Heart right ventricle (tissue), 16 donors: ENCODE results near the gene PCDHGA1. TPM values are rescaled to one million over a fixed set of nuclear protein-coding genes. Genes with fewer than 3 reads are reported as not detected.
A peak's percentile ranks its signal among the peaks of the same experiment; 100 is the strongest.

Experiments used
- ATAC-seq, 8 donors: fragments of 200-7000 bp; cut with Tn5 transposase; one replicate each; pipeline ENCODE4 v1.9.1; 2020; ENCODE audit warnings: mild to moderate bottlenecking in 8 of 8, moderate library complexity in 8 of 8, moderate number of reproducible peaks in 1 of 8
- DNase-seq, 2 donors: peaks; one replicate each; pipeline ENCODE4 v3.0.0-alpha.2; 2020
- H3K27ac ChIP-seq, 10 donors: fragments of 200-600 bp; sonication (generic) in 2 of 10; one replicate each; pipeline versions ENCODE4 v1.5.0 to v1.8.0; 2020 to 2022; ENCODE audit warnings: mild to moderate bottlenecking in 3 of 10
- H3K27me3 ChIP-seq, 7 donors: fragments of 200-600 bp; one replicate each; pipeline ENCODE4 v1.8.0; 2021 to 2022; ENCODE audit warnings: mild to moderate bottlenecking in 2 of 7
- H3K36me3 ChIP-seq, 9 donors: fragments of 200-600 bp; sonication (generic) in 1 of 9; one replicate each; pipeline versions ENCODE4 v1.5.0 to v1.8.0; 2020 to 2022; ENCODE audit warnings: mild to moderate bottlenecking in 2 of 9
- H3K4me1 ChIP-seq, 9 donors: fragments of 200-600 bp; sonication (generic) in 1 of 9; one replicate each; pipeline versions ENCODE4 v1.5.0 to v1.8.0; 2020 to 2022; ENCODE audit warnings: mild to moderate bottlenecking in 4 of 9
- H3K4me3 ChIP-seq, 10 donors: fragments of 200-600 bp; sonication (generic) in 2 of 10; one replicate each; pipeline versions ENCODE4 v1.5.0 to v1.8.0; 2020 to 2022; ENCODE audit warnings: mild to moderate bottlenecking in 7 of 10, moderate library complexity in 2 of 10
- H3K9me3 ChIP-seq, 11 donors: fragments of 200-600 bp in 10 of 11; sonication (generic) in 2 of 11; one replicate each; pipeline versions ENCODE4 v1.5.0 to v1.8.0; 2013 to 2022; ENCODE audit warnings: mild to moderate bottlenecking in 2 of 11, control low read depth in 1 of 11, moderate library complexity in 1 of 11
- CTCF ChIP-seq, 9 donors: fragments of 200-600 bp; sonication (generic) in 2 of 9; IDR thresholded peaks; one replicate each; pipeline versions ENCODE4 v1.5.0 to v1.8.0; 2021 to 2022; ENCODE audit warnings: antibody characterized with exemption in 9 of 9, mild to moderate bottlenecking in 5 of 9, moderate library complexity in 1 of 9
- WGBS, 2 donors: extraction: QIAGEN DNeasy Blood & Tissue Kit; methylation state at CpG; one replicate each; pipeline ENCODE4 v1.1.7; 2013; ENCODE audit warnings: inconsistent platforms in 1 of 2; 5-methylcytosine and 5-hydroxymethylcytosine counted together
- intact Hi-C, 10 donors: fragments of 100-400 bp; cut with DNase I; formaldehyde crosslinking; loops; one replicate each; pipeline versions ENCODE4 v1.11.1 to v1.14.2; 2022
- polyA plus RNA-seq, 2 donors: library from polyadenylated mRNA; stranded (reverse); fragments of 200-250 nt; gene quantifications; one replicate each; pipeline ENCODE4 v1.2.3, GENCODE V29; 2013
- total RNA-seq, 10 donors: library from RNA; stranded (reverse); fragmentation: NEBNext Ultra II Directional in 3 of 10; extraction: Animal tissue kit (Norgen Biotek cat#: 25700) in 3 of 10; gene quantifications; one replicate each; pipeline versions ENCODE4 v1.2.1 to v1.2.4, GENCODE V29; 2021 to 2023
- donor health status: Arrhythmogenic right ventricular cardiomyopathy.
- donor health status: ischemic (EF 13 %, LVEDD 7.1; RV severe dilation, severe dysfunction).
- donor health status: healthy with polysubstance abuse.
- donor health status: DM: no; HTN: yes; CAD: no.
- donor health status: DM: no; HTN: no; CAD: no.
- donor health status: ischemic (EF 25% LVEDD 6.9; RV normal size, moderate dysfunction).
- donor health status: ischemic (EF 25% LVEDD 5.7; RV mildly dilated, moderate dysfunction).
- donor health status: healthy.
- donor health status: DM: yes; HTN: yes; CAD: no.
- donor health status: Ischemic cardiomyopathy.
- donor health status: ischemic (EF 35%, LVEDD 5.7; RV mildly dilated, moderate dysfunction).
- donor health status: nonischemic (EF 11% LVEDD 7.7; RV severe dilation, severe dysfunction).
- donor health status: DM: yes; HTN: yes; CAD: no.
- donor health status: PGD.
- donor health status: ischemic (EF 29% LVEDD 5.4; RV normal size, mild dysfunction).
- donor health status: nonischemic (EF 23%, LVEDD 6.1; RV moderate dilation, normal function).

Gene PCDHGA1
- total and polyA plus RNA-seq, 12 donors, result 0.57 to 5.0 (median 2.6) TPM

GRCh38 chr5:141356133-141356532 lies 25.8 kb downstream of the PCDHGA1 start:
- DNase-seq, result no peak
- no peak overlapping the region for H3K4me3 ChIP-seq
- H3K27ac ChIP-seq, result no peak overlapping the region
- intact Hi-C loops, result loop anchor here in 1 of 10 donors (10.0 kb wide), 1 partner anchor 49 kb away; the partner anchor contains the start of genes PCDHGA9 and PCDHGB6
- WGBS, 2 donors, result 67% methylated on average over 5 of the region's 5 CpGs
- no peak for ATAC-seq
- H3K9me3 ChIP-seq, result peaks cover 0 to 98% (median 56%) of the 10 kb centered on the region in 11 donors
- no peak for TF ChIP-seq CTCF (IDR thresholded peaks at IDR 0.05)
- peaks cover 0 to 33% (median 0%) of the 10 kb centered on the region in 9 donors for H3K36me3 ChIP-seq
- H3K4me1 ChIP-seq, result peaks cover 0 to 42% (median 4%) of the 10 kb centered on the region in 9 donors
- peaks cover 0 to 45% (median 0%) of the 10 kb centered on the region in 7 donors for H3K27me3 ChIP-seq

GRCh38 chr5:141356950-141357349 lies 26.6 kb downstream of the PCDHGA1 start:
- Histone ChIP-seq H3K27me3 (peaks cover 0 to 48% (median 0%) of the 10 kb centered on the region in 7 donors), H3K4me1 (peaks cover 0 to 42% (median 4%) of the 10 kb centered on the region in 9 donors), H3K36me3 (peaks cover 0 to 24% (median 0%) of the 10 kb centered on the region in 9 donors), H3K27ac (no peak overlapping the region), H3K9me3 (peaks cover 0 to 100% (median 55%) of the 10 kb centered on the region in 11 donors), H3K4me3 (no peak overlapping the region)
- intact Hi-C loops, result loop anchor here in 1 of 10 donors (10.0 kb wide), 1 partner anchor 48 kb away; the partner anchor contains the start of genes PCDHGA9 and PCDHGB6
- TF ChIP-seq CTCF (IDR thresholded peaks at IDR 0.05), result no peak
- DNase-seq, result no peak
- peak in 4 of 8 donors; percentile 22 to 50 (median 41) for ATAC-seq
- 37 to 45% methylated on average over 19 of the region's 19 CpGs for WGBS, 2 donors

GRCh38 chr5:141359790-141360426 lies 29.6 kb downstream of the PCDHGA1 start, which contains the start of gene PCDHGB2:
Gene PCDHGB2 (plus strand): TSS chr5:141359994. CDS start chr5:141360136, 142 bp downstream.
- DNase-seq, result no peak
- intact Hi-C loops, result loop anchor here in 1 of 10 donors (10.0 kb wide), 1 partner anchor 45 kb away; the partner anchor contains the start of genes PCDHGA9 and PCDHGB6
- Histone ChIP-seq H3K36me3 (peaks cover 0 to 41% (median 0%) of the 10 kb centered on the region in 9 donors), H3K27ac (peak within 1 kb of the TSS in 8 of 10 donors; percentile 9 to 73 (median 40)), H3K4me3 (peak within 1 kb of the TSS in 9 of 10 donors; percentile 12 to 46 (median 41)), H3K9me3 (peaks cover 0 to 100% (median 53%) of the 10 kb centered on the region in 11 donors), H3K27me3 (peaks cover 0 to 69% (median 0%) of the 10 kb centered on the region in 7 donors), H3K4me1 (peaks cover 0 to 33% (median 4%) of the 10 kb centered on the region in 9 donors)
- TF ChIP-seq CTCF (IDR thresholded peaks at IDR 0.05), result peak in 8 of 9 donors; percentile 12 to 62 (median 48)
- ATAC-seq, result peak in 6 of 8 donors; percentile 37 to 65 (median 60)
- 12 to 20% methylated on average over 24 of the region's 24 CpGs for WGBS, 2 donors

- Histone ChIP-seq H3K4me1 (peaks cover 0 to 30% (median 3%) of the 10 kb centered on the region in 9 donors), H3K27ac (peak overlapping the region in 1 of 10 donors; percentile 48), H3K4me3 (peak overlapping the region in 6 of 10 donors; percentile 24 to 46 (median 42)), H3K36me3 (peaks cover 0 to 43% (median 0%) of the 10 kb centered on the region in 9 donors), H3K27me3 (peaks cover 0 to 69% (median 0%) of the 10 kb centered on the region in 7 donors), H3K9me3 (peaks cover 0 to 100% (median 46%) of the 10 kb centered on the region in 11 donors)
- no peak for ATAC-seq
- intact Hi-C loops, result no loop called here
- no peak for TF ChIP-seq CTCF (IDR thresholded peaks at IDR 0.05)
- DNase-seq, result no peak
- WGBS, 2 donors, result 31 to 48% methylated on average over 15 of the region's 15 CpGs
Observed at GRCh38 chr5:141360685-141361084, 30.4 kb downstream of the PCDHGA1 start.
